Measurements from ENCODE around the gene UBN2. TPM values are rescaled to one million over a fixed set of nuclear protein-coding genes. Genes with fewer than 3 reads are reported as not detected.

Gene UBN2
- total RNA-seq, 1 donor from 2014 or later, result 12.5 TPM

GRCh38 chr7:139186146-139186545 is 44.9 kb upstream of the UBN2 start:
- intact Hi-C loops (cut with DNase I), result no loop called here
- peaks cover 0 to 25% of the 10 kb centered on the region in 2 donors for H3K36me3 ChIP-seq
- no peak overlapping the region for H3K27ac ChIP-seq
- H3K4me3 ChIP-seq, result no peak overlapping the region
- H3K4me1 ChIP-seq, result no peaks in the 10 kb centered on the region
- TF ChIP-seq POLR2AphosphoS5 (IDR thresholded peaks at IDR 0.05; ENCODE audit: insufficient read depth in 1 of 2, low read depth in 1 of 2) (no peak), CTCF (IDR thresholded peaks at IDR 0.05) (no peak), POLR2A (IDR thresholded peaks at IDR 0.05) (no peak)
- no peak for DNase-seq (ENCODE audit: extremely low spot score in 2 of 2)
- H3K27me3 ChIP-seq, result no peaks in the 10 kb centered on the region
- no peaks in the 10 kb centered on the region for H3K9me3 ChIP-seq

DNA sequence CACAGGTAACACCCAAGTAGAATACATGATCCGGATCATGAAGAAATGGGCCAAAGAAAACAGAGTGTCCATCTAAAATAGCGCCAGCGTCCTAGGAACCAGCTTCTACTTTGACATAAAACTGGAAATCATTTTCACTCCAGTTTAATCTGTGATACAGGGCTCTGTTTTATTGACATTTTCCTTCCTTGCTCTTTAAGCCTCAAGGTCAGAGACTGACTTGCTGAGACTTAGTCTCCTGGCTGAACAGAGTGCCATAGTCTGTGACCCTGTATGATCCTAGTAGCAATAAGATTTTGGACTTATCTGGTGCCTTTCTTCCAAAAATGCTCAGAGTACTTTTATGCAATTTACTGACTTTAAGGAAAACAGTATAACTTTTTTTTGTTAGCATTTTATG is 41.7 kb upstream of the UBN2 start:
- TF ChIP-seq CTCF (IDR thresholded peaks at IDR 0.05), result no peak
- no peak for TF ChIP-seq POLR2AphosphoS5 (IDR thresholded peaks at IDR 0.05; ENCODE audit: insufficient read depth in 1 of 2, low read depth in 1 of 2)
- no peak for TF ChIP-seq POLR2A (IDR thresholded peaks at IDR 0.05)
- Histone ChIP-seq H3K9me3 (no peaks in the 10 kb centered on the region), H3K4me3 (no peak overlapping the region), H3K27ac (no peak overlapping the region), H3K36me3 (peaks cover 0 to 8% of the 10 kb centered on the region in 2 donors), H3K27me3 (no peaks in the 10 kb centered on the region), H3K4me1 (no peaks in the 10 kb centered on the region)
- intact Hi-C loops (cut with DNase I), result no loop called here
- no peak for DNase-seq (ENCODE audit: extremely low spot score in 2 of 2)

DNA sequence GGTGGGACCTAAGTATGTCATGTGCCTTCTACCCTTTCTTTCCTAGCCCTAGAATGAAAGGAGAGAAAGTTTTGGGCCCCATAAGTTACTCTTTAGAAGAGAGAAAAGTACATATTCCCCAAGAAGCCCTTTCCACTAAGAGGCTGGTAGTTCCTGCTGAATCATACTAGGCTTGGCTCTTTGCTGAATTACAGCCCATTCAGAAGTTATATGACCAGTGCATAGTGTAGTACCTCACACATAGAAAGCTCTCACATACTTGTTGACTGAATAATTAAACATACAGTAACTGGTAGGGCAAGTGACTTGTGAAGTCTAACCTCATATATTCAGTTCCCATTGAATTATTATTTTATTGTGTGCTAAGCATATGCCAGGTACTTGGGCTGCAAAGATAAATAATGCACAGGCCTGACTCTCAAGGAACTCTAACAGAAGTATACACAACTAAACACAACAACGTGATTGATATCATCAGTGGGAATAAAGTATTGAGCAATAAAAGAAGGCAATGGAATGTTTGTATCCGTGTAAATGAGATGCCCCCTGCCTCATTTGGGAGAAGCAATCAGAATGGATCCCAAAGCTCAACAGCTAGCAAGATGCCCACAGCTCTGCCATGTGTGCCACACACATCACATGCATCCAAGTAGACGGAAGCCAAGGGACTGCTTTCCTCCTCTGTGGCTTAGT is 38.9 kb upstream of the UBN2 start:
- H3K27ac ChIP-seq, result no peak overlapping the region
- H3K36me3 ChIP-seq, result peaks cover 0 to 7% of the 10 kb centered on the region in 2 donors
- TF ChIP-seq CTCF (IDR thresholded peaks at IDR 0.05) (no peak), POLR2AphosphoS5 (IDR thresholded peaks at IDR 0.05; ENCODE audit: insufficient read depth in 1 of 2, low read depth in 1 of 2) (no peak), POLR2A (IDR thresholded peaks at IDR 0.05) (no peak)
- no peak for DNase-seq (ENCODE audit: extremely low spot score in 2 of 2)
- no peak overlapping the region for H3K4me3 ChIP-seq
- H3K27me3 ChIP-seq, result no peaks in the 10 kb centered on the region
- H3K4me1 ChIP-seq, result no peaks in the 10 kb centered on the region
- H3K9me3 ChIP-seq, result no peaks in the 10 kb centered on the region
- intact Hi-C loops (cut with DNase I), result no loop called here

- DNase-seq (ENCODE audit: extremely low spot score in 2 of 2), result no peak
- intact Hi-C loops (cut with DNase I), result no loop called here
- no peaks in the 10 kb centered on the region for H3K27me3 ChIP-seq
- no peak overlapping the region for H3K4me3 ChIP-seq
- H3K36me3 ChIP-seq, result no peaks in the 10 kb centered on the region
- TF ChIP-seq POLR2AphosphoS5 (IDR thresholded peaks at IDR 0.05; ENCODE audit: insufficient read depth in 1 of 2, low read depth in 1 of 2), result no peak
- TF ChIP-seq CTCF (IDR thresholded peaks at IDR 0.05), result no peak
- no peak for TF ChIP-seq POLR2A (IDR thresholded peaks at IDR 0.05)
- peaks cover under 1% of the 10 kb centered on the region for H3K9me3 ChIP-seq
- H3K4me1 ChIP-seq, result no peaks in the 10 kb centered on the region
- no peak overlapping the region for H3K27ac ChIP-seq
Measured at GRCh38 chr7:139200382-139200781, 30.7 kb upstream of the UBN2 start.

DNA sequence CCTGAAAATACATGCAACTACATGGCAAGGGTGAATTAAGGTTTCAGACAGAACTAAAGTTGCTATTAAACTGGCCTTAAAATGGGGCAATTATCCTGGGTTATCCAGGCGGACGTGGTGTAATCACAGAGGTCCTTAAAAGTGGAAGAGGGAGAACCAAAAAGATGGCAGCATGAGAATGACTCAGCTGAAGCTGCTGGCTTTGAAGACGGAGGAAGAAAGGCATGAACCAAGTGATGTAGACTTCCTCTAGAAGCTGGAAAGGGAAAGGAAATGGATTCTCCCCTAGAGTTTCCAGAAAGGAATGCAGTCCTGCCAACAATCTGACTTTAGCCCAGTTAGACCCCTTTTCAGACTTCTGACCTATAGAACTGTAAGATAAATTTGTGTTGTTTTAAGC is 27.0 kb upstream of the UBN2 start:
- TF ChIP-seq POLR2A (IDR thresholded peaks at IDR 0.05), result no peak
- TF ChIP-seq CTCF (IDR thresholded peaks at IDR 0.05), result no peak
- no peak for TF ChIP-seq POLR2AphosphoS5 (IDR thresholded peaks at IDR 0.05; ENCODE audit: insufficient read depth in 1 of 2, low read depth in 1 of 2)
- H3K36me3 ChIP-seq, result no peaks in the 10 kb centered on the region
- no peaks in the 10 kb centered on the region for H3K4me1 ChIP-seq
- H3K4me3 ChIP-seq, result no peak overlapping the region
- DNase-seq (ENCODE audit: extremely low spot score in 2 of 2), result no peak
- H3K27me3 ChIP-seq, result no peaks in the 10 kb centered on the region
- peaks cover 9% of the 10 kb centered on the region for H3K9me3 ChIP-seq
- intact Hi-C loops (cut with DNase I), result no loop called here
- H3K27ac ChIP-seq, result no peak overlapping the region

Data from vagina (tissue), 2 donors.